MM.1S (cell line): ENCODE results near the gene FFAR2.

Experiments used
- EZH2 ChIP-seq: fragments of 300-600 bp; sonication (generic); optimal IDR thresholded peaks from 2 replicates; pipeline ENCODE3; 2017; ENCODE audit warnings: low read depth, mild to moderate bottlenecking, antibody characterized with exemption, low read length, mixed read lengths
- EZH2phosphoT487 ChIP-seq: fragments of 300-600 bp; sonication (generic); IDR thresholded peaks from 2 replicates; pipeline ENCODE4 v1.6.1; 2018; ENCODE audit warnings: antibody characterized with exemption, low read length
- TF ChIP-seq, protein P1 (sequence below): fragments of 300-600 bp; sonication (generic); IDR thresholded peaks from 2 replicates; pipeline ENCODE4 v1.5.1; 2016; ENCODE audit warnings: antibody characterized with exemption, low read length, mixed read lengths

DNA sequence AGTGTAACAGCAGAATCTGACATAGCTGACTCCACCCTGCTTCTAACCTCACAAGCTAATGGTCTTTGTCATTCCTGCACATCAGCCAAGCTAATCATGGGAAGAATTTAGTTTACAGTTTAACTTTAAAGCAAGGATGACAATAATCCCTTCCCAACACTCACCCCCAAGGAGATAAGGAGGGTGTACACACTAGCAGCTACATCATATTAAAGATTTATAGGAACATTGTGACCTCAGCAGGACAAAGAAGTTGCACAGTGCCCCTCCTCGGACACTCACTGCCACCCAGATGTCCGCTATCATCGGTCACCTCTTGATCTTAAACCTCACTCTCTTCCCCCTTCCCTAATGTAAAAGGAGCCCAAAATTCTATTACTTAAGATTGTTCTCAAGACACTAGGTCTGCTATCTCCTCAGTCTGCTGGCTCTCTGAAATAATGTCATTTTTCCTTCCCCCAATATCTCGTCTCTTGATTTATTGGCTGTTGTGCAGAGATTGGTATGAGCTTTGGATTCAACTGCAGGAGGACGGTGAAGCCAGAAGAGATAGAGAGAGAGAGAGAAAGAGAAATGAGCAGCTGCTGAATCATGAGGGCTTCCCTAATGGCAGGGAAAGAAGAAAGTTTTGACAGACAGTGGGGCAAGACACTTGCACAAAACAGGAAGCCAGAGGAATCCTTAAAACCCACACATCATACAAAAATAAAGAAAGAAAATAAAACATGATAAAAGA lies 17.5 kb upstream of the FFAR2 start:
- TF ChIP-seq, protein P1, sequence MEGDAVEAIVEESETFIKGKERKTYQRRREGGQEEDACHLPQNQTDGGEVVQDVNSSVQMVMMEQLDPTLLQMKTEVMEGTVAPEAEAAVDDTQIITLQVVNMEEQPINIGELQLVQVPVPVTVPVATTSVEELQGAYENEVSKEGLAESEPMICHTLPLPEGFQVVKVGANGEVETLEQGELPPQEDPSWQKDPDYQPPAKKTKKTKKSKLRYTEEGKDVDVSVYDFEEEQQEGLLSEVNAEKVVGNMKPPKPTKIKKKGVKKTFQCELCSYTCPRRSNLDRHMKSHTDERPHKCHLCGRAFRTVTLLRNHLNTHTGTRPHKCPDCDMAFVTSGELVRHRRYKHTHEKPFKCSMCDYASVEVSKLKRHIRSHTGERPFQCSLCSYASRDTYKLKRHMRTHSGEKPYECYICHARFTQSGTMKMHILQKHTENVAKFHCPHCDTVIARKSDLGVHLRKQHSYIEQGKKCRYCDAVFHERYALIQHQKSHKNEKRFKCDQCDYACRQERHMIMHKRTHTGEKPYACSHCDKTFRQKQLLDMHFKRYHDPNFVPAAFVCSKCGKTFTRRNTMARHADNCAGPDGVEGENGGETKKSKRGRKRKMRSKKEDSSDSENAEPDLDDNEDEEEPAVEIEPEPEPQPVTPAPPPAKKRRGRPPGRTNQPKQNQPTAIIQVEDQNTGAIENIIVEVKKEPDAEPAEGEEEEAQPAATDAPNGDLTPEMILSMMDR = no peak
- no peak for TF ChIP-seq EZH2phosphoT487
- no peak for TF ChIP-seq EZH2
